HG03354 (cell line): ENCODE data around the gene SLIT1.
"Not testable (repeated sequence)": the region's sequence is repeated elsewhere in the genome, so short reads cannot be mapped to it uniquely, and the experiment has no call there.

Source experiments
- ATAC-seq: cut with Tn5 transposase; IDR thresholded peaks from one replicate; pipeline ENCODE4 v1.9.1; 2021; ENCODE audit warnings: mild to moderate bottlenecking; ENCODE audit not compliant: unreplicated experiment, poor library complexity, severe bottlenecking

Gene SLIT1

DNA sequence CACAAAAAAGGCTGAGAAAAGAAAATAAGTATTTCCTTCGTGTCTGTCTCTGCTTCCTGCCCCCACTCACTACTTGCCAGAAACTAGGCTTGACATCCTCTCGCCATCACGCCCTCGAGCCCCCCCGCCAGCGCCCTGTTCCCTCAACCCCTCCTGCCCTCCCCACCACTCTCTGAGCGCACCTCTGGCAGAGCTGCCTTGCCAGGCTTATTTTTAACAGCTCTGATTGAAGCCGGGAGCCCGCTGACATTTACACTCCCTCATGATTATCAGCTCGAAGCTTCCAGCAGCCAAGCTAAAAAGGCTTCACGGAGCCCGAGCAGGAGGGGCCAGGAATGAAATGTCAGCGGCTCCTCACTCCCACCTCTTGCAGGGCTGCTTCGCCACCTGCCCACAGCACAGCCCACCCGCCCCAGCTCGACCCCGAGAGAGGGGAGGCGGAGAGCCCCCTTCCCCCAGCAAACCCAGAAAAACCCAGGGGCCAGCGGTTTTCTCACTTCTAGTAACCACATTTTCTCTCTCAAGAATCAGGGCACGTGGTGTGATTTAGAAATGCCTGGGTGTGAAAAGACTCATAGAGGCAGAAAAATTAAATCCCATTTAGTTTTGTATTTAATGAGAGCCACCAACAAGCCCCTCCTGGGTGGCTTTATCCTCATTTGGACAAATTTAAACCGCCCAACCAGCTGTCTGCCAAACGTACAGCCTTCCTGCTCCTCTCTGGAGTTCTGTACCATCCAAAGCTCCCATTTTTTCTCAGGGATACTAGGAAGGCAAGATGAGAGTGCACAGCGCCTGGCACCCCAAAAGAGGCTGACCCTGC is 89.3 kb downstream of the SLIT1 start:
- no peak for ATAC-seq

GRCh38 chr10:97095701-97096260 is 90.0 kb downstream of the SLIT1 start:
- ATAC-seq, result no peak

- no peak for ATAC-seq
These were observed 95.1 kb downstream of the SLIT1 start for GRCh38 chr10:97090644-97091043.

DNA sequence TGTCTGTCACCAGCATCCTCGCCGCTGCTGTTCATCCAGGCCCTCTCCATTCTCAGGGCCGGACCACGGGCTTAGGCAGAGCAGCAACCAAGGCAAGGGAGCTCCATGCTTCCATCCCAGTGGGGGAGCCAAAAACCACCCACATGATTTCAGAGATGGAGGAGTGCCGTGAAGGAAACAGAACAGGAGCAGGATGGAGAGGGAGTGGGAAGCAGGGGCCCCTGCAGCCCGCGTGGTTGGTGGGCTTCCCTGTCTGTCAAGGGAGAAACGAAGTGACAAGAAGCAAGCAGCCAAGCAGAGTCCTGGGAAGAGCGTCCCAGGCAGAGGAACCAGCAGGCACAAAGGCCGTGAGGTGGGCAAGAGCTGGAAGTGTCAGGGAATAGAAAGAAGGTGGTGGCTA is 95.7 kb downstream of the SLIT1 start:
- no peak for ATAC-seq

DNA sequence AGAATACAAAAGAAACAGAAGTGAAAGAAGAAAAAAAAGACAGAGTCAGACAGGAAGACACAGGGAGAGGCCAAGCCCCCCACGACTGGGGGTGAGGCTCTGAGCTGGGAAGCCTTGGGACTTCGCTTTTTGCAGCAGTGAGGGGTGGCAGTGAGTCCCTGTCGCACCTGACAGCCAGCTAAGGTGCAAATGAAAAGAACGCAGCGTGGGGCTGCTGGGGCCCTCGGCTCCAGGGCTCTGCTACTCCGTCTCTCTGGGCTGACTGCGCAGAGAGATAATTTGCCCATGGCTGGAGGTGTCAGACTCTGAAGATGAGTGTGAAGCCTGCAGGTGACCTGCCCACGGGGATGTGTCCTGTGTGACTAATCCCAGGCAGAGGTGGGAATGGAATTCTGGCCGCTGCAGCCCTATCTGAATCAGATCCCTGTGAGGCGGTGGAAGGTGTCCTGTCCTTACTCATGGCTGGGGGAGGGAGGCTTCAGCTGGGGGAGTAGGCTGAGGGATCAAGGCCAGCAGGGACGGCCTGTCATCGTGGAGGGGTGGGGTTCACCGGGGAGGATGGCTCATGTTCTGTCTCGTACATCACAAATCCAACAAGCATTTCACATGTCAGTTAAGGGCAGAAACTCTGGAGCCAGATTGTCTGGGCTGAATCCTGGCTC is 96.4 kb downstream of the SLIT1 start:
- ATAC-seq, result no peak

DNA sequence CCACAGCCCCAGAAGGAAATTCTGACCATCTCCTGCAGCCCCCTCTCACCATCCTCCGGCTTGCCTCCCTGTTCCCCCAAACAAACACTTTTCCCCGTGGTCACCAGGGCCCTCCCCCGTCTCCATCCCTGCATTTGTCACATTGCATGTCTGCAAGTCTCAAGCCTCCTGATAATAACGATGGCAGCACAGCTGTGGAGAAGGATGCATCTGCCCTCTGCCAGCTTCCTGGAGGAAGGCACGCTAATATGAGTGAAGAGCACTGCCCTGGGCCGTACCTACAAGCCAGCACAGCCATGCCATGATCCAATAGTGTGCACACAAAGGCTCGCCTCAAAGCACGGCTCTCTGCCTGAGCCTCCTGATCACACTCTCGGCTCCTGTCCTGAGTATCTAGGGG is 98.5 kb downstream of the SLIT1 start:
- no peak for ATAC-seq

GRCh38 chr10:97086530-97086929 is 99.2 kb downstream of the SLIT1 start:
- no peak for ATAC-seq

DNA sequence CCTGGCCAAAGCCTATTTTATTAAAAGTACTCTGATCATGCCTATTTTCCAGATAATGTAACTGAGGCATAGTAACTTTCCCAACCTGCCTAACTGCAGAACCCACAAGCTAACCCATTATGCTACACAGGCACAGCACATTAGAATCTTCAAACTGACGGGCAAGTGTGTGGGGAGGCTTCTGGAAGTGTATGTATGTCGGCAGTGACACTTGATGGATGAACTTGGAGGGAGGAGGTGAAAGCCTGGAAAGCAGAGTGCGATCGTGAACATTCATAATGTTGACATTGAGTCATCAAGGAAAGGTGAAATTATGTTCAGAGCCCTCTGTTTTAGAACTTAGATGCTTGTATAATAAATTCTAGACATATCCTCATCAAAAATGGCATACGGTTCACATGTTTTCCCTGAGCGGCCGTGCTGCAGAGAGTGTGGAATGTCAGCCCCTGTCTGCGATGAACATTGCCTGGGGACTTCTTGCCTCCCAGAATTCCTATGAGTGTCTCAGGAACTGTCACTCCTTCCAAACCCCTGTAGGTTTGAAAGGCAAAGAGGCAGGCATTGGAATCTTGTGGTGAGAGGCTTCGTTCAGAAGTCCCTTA is 102.4 kb downstream of the SLIT1 start:
- no peak for ATAC-seq

- ATAC-seq, result not testable (repeated sequence)
These were observed 103.2 kb downstream of the SLIT1 start for GRCh38 chr10:97082575-97082974.

DNA sequence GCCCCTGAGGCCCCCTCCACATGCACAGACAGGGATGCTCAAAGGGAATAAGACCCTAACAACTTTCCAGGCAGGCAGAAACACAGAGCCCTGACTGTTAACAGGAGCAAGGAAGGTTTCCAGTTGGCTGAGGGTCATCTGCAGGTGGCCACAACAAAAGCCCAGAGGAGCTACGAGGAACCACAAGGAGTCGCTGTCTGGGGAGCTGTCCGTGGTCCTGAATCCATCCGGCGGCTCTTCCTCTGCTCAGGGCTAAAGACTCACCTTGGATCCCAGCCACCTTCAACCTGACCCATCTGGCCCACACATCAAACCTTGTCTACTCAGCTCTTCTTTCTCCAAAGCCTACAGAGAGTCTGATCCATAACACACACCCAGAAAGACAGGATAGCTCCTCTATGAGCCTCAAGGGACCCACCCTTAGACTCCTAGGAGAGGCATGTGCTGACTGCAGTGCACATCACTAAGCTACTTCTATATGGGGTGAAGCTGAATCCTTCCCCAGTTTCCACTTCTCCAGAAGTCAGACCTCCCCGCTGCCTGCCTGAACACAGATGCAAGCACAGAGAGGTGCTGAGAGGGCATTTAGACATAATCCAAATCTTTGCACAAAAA is 104.0 kb downstream of the SLIT1 start:
- ATAC-seq, result no peak

DNA sequence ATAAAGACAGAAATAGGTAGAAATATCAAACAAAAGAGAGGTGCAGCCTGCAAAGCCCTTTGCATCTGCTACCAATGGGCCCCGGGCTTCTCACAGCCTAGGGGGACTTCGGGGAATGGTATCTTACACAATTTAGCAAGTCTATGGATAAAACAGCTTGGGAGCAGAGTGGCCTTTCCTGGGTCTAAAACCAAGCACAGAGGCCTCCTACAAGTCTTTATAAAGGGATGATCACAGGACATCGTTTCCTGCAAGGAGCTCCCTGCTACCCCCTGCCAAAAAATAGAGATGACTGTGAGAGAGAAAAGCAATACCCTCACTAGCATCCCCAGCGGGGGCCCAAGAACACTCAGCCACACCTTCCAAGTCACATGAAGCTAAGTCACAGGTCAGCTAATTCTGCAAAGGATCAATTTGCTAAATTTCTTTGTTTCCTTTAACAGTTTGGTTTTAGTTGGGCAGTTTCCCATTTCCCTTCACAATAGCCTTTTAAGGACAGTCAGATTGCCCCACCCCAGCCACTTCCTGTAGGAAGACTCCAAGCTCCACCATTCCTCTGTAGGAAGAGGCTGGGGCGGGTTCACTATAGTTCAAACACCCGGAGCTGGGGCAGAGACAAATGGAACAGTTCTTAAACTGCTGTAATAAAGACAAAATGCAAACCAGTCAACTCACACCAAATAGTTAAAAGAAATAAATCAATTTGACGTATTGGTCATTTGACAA is 105.5 kb downstream of the SLIT1 start:
- no peak for ATAC-seq

- ATAC-seq, result no peak
These were observed 106.3 kb downstream of the SLIT1 start for GRCh38 chr10:97079448-97079847.

DNA sequence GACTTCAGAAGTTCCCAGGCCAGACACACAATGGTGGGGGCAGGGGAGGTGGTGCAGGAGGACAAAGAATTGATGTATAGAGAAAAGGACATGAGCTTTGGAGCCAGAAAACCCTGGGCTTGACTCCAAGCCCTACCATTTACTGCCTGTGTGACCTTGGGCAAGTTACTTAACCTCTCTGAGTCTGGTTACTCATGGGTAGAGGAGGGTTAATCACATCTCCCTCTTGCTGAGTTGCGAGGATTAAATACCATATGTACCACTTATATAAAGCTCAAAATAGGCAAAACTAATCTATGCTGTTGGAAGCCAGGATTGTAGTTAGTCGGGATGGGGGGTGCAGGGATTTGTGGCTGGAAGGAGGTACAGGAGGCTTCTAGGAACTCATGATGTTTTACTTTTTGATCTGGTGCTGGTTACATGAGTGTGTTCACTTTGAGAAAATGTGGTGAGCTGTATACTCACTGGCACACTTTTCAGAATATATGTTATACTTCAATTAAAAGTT is 106.8 kb downstream of the SLIT1 start:
- ATAC-seq, result no peak

GRCh38 chr10:97078261-97078937 is 107.4 kb downstream of the SLIT1 start:
- no peak for ATAC-seq

DNA sequence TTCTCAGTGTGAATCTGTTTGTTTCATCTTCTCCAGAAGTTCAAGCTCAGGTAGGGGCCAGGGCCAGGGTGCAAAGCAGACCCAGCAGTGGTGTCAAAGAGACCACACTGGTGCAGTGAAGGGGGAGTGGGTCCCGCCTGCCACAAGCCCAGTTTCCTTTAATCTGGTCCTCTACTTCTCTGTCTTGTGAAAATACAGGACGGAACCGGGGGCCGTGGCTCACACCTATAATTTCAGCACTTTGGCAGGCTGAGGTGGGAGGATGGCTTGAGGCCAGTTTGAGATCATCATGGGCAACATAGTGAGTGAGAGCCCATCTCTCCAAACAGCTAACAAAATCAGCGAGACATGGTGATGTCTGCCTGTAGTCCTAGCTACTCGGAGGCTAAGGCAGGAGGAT is 109.0 kb downstream of the SLIT1 start:
- ATAC-seq, result no peak

DNA sequence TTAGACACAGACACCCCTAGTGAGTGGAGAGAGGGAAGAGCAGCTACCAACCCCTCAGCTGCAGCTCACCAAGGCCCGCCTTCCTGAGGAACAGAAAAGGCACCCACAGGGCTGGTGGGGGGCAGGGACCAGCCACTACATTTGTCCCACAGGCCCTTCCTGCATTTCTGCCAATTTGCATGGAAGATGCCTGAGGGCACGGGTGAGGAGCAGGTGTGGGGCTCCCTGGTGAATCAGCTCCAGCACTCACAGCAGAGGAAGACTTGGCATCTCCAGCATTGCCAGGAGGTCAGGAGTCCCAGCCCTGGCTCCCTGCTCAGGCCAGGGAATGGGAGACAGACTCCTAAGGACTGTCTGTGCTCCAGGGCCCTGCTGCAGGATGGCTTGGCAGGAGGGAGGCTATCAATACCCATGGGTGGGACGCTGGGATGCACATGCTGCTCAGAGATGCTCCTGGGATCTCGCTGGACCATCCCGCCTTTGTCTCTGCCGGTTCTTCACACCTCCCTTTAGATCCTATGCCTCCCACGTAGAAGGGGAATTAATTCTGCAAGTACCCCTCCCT is 109.7 kb downstream of the SLIT1 start:
- ATAC-seq, result no peak

DNA sequence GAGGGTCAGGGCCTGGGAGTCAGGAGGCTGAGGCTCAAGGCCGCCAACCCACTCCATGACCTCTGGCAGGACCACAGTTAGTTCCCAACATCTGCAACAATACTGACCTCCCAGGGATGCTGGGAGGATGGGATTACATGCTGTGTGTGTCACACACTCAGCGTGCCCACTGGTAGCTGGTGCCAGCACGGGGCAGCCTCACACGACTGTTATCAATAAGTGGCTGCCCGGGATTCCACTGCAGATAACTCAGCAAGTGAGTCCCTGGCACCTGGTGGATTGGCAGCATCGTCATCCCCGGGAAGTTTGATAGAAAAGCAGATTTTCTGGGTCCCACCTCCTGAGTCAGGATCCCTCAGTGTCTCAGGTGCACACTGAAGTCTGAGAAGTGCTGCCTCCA is 110.3 kb downstream of the SLIT1 start:
- ATAC-seq, result no peak

DNA sequence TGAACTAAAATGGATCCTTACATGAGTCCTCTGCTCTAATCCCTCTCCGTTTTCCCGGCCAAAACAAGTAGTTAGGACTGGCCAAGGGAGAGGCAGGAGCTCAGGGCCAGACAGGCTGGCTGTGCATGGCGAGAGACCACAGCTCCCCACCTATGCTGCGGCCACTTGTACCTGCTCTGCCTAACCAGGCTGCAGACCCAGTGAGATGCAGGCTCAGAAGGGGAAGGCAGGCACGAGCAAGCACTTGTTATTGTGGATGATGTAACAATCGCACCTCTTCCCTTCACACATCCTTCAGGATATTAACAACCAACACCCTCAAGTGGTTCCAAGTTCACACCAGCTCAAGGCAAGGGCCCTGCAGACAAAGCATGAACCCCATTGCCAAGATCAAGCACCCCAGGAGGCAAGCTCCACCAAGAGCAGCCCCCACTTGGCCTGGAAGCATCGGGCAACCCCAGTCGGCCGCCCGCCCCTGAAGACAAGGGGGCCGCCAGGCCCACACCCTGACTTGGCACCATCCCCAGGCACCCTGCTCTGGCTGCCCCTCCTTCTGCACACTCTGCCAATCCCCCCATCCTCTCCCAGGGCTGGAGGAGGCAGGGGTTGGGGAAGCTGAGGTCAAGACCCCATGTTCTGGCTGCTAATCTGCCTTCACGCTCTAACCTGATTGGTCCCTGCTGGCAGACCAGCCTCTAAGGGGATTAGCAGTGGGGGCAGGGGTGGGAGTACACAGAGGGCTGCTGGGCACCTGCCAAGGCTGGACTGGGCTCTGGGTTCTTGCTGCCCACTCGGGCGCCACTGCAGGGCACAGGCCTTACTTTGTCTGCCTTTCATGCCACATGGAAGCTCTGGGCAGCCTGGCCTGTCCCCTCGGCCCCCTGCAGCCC is 111.3 kb downstream of the SLIT1 start:
- no peak for ATAC-seq
